Fibroblast of mammary gland (primary cell): ENCODE results near the gene SVIP.

ENCODE experiments used
- DNase-seq: peaks from one replicate; pipeline ENCODE4 v3.0.0-alpha.2; 2010; ENCODE audit warnings: low read depth
- H3K4me3 ChIP-seq: 2 replicates; pipeline ENCODE4 v1.5.1; 2011; ENCODE audit warnings: low read depth, mild to moderate bottlenecking, low read length, moderate library complexity; ENCODE audit not compliant: control insufficient read depth
- TF ChIP-seq, protein P1 (sequence below): conservative IDR thresholded peaks from 2 replicates; pipeline ENCODE4 v1.5.1; 2011; ENCODE audit warnings: low read depth, low read length, inconsistent platforms; ENCODE audit not compliant: control insufficient read depth, insufficient read depth

Gene SVIP

DNA sequence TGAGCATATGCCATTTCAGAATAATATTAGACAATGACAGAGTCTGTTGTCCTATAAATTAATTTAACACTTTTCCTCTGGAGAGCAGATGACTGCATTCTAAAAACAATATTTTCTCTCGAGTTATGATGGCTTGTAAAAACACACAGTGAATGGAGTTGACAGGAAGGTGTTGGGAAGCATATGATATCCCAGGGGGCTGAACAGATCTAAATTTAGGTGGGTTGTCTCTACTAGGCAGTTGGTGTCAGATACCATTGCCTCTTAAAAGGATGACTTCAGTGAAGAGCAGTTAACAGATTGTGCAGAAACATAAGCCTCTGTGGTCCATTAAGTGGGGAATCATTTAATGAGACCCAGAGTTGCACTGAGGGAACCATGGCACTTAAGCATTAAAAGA is 30.7 kb downstream of the SVIP start:
- TF ChIP-seq, protein P1, sequence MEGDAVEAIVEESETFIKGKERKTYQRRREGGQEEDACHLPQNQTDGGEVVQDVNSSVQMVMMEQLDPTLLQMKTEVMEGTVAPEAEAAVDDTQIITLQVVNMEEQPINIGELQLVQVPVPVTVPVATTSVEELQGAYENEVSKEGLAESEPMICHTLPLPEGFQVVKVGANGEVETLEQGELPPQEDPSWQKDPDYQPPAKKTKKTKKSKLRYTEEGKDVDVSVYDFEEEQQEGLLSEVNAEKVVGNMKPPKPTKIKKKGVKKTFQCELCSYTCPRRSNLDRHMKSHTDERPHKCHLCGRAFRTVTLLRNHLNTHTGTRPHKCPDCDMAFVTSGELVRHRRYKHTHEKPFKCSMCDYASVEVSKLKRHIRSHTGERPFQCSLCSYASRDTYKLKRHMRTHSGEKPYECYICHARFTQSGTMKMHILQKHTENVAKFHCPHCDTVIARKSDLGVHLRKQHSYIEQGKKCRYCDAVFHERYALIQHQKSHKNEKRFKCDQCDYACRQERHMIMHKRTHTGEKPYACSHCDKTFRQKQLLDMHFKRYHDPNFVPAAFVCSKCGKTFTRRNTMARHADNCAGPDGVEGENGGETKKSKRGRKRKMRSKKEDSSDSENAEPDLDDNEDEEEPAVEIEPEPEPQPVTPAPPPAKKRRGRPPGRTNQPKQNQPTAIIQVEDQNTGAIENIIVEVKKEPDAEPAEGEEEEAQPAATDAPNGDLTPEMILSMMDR: no peak
- H3K4me3 ChIP-seq: no peak overlapping the region
- DNase-seq: no peak

DNA sequence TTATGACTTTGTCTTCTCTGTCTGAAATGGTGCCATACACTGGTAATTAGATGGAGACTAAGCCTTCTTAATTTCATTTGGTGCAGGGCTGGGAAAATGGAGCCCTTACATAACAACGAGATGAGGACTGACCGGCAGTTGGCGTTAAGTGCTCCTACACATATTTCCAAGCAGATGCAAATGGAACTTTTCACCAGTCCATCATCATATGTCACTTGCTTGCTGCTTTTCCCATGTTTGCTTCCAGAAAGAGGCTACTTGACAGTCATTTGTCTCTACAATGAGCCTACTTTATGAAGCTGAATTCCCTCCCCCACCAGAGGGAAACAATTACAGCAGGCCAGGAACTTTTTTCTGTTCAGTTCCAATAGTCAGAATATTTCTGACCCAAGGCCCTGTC is 32.6 kb downstream of the SVIP start:
- no peak overlapping the region for H3K4me3 ChIP-seq
- TF ChIP-seq, protein P1: no peak
- no peak for DNase-seq

DNA sequence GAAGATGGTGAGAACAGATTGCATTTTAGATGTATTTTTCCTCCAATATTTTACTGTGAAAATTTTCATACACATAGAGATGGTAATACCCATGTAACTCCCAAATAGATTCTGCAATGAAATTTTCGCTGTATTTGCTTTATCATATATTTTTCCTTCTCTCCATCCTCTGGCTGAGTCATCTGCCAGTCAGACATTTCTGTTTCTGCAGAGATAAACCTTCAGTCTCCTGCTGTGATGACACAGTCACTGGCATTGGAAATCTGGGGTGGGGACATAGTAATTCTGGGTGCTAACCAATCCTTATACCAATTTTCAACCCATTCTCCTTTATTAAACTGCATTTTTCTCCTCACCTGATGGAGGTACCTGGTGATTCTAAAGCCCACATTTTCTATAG is 33.7 kb downstream of the SVIP start:
- TF ChIP-seq, protein P1: no peak
- H3K4me3 ChIP-seq: no peak overlapping the region
- no peak for DNase-seq

DNA sequence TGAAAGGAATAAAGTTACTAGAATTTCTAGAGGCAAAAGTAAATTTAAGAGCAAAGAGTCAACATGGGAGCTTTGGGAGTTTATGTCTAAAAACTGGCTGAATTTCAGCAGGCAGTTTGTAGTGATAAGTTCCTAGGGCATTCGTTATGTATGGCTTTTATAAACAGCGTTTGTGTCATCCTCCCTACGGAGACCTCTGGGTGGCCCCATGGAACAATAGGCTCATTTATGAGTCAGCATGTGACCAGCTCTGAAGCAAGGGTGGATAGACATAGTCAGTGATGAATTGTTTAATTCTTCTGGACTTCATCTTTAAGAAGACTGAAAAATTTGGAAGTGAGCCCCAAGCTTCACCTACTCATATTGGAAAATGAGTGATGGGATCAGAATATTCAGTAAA is 37.1 kb downstream of the SVIP start:
- H3K4me3 ChIP-seq: no peak overlapping the region
- TF ChIP-seq, protein P1: no peak
- peak; percentile 33 for DNase-seq

DNA sequence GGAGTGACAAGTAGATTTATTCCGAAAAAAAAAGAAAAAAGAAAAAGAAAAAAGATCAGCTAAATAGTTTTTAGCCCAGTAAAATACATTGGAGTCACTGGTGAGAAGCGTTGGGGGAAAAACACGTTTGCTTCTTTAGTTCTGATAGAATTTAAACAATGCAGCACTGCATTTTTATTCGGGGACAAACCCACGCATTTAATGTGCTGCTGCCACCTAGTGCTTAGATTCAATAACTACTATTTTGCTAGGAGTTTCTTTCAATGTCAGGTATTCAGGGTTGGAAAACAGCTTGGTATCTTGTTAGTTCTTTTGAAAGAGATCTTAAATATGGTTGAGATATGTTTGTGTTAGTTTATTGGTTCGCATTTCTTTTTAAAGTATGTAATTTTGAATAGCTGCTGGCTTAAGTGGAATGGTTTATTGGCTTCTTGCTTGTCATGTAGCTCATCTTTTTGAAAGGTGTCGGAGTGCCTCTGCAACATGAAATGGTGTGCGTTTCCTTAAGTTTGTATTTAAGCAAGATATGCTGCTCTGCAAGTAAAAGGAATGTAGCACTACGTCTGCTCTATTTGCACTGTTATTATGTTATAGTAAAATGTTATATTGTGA is 41.9 kb downstream of the SVIP start:
- TF ChIP-seq, protein P1: peak; percentile 63
- peak; percentile 36 for DNase-seq

DNA sequence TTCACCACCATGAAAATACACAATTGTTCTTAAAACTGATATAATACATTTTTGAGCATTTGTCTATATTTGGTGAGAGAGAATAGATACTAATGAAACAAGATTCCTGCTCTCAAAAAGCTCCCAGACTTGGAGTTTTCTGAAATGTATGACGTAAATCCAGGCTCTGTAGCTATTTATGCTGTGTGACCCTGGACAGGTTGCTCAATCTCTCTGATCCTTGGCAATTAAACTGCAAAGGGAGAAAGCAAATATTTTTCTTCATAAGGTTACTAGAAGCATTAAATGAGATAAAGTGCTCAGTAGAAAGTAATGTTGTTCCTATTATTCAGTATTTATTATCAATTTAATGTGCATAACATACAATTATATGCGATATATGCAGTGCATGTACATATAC is 42.5 kb downstream of the SVIP start:
- TF ChIP-seq, protein P1: no peak
- no peak for DNase-seq
- no peak overlapping the region for H3K4me3 ChIP-seq

More for the DNA sequence above, 41.9 kb downstream of the SVIP start:
- no peak overlapping the region for H3K4me3 ChIP-seq

DNA sequence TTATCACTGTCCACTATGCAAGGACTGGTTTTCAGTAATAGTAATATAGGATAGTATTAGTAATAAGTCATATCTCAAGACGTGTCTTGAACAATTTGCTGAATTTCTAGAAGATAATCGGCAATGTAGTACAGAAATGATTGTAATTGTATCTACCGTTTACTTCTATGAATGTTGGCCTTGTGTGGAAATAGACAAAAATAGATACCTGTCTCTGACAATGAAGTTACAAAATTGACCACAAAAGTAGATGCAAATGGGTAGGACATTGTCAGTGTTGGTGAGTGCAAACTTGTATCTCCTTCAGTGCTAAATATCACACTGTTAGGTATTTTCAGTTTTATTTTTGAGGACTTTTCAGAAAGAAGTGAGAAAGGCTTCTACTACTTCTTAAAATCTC is 43.1 kb downstream of the SVIP start:
- TF ChIP-seq, protein P1: no peak

More for the DNA sequence above, 43.1 kb downstream of the SVIP start:
- no peak overlapping the region for H3K4me3 ChIP-seq
- DNase-seq: no peak
